Endodermal cell (in vitro differentiated cells): ENCODE results near the gene CHTF18. TPM values are rescaled to one million over a fixed set of nuclear protein-coding genes. Genes with fewer than 3 reads are reported as not detected.

ENCODE experiments used
- DNase-seq: peaks from one replicate; pipeline ENCODE4 v3.0.0-alpha.2; 2017
- H3K27ac ChIP-seq: 2 replicates; pipeline ENCODE4 v1.5.1; 2013; ENCODE audit warnings: mild to moderate bottlenecking, low read depth, low read length, moderate library complexity
- H3K27me3 ChIP-seq: 2 replicates; pipeline ENCODE4 v1.6.1; 2013; ENCODE audit warnings: mild to moderate bottlenecking, low read length, moderate library complexity; ENCODE audit not compliant: insufficient read depth, control insufficient read depth, poor library complexity, severe bottlenecking
- H3K36me3 ChIP-seq: 2 replicates; pipeline ENCODE4 v1.7.0; 2013; ENCODE audit warnings: mild to moderate bottlenecking, low read length, moderate library complexity; ENCODE audit not compliant: control insufficient read depth, insufficient read depth
- H3K4me1 ChIP-seq: one replicate; pipeline ENCODE4 v1.7.0; 2013; ENCODE audit warnings: low read length; ENCODE audit not compliant: control insufficient read depth, insufficient read depth
- H3K4me3 ChIP-seq: 2 replicates; pipeline ENCODE4 v1.5.1; 2013; ENCODE audit warnings: mild to moderate bottlenecking, low read length, moderate library complexity
- H3K9ac ChIP-seq: 2 replicates; pipeline ENCODE4 v1.6.1; 2013; ENCODE audit warnings: mild to moderate bottlenecking, low read length, moderate library complexity; ENCODE audit not compliant: poor library complexity, severe bottlenecking; ENCODE audit errors: extremely low read depth
- H3K9me3 ChIP-seq: 2 replicates; pipeline ENCODE4 v1.6.1; 2013; ENCODE audit warnings: mild to moderate bottlenecking, low read length, moderate library complexity; ENCODE audit not compliant: control insufficient read depth
- H3K27ac Mint-ChIP-seq: 2 replicates; pipeline ENCODE4 v1.8.0; 2020; ENCODE audit warnings: mixed read lengths
- H3K27me3 Mint-ChIP-seq: 2 replicates; pipeline ENCODE4 v1.8.0; 2021; ENCODE audit warnings: mild to moderate bottlenecking, mixed read lengths; ENCODE audit not compliant: insufficient read depth
- H3K36me3 Mint-ChIP-seq: 2 replicates; pipeline ENCODE4 v1.8.0; 2020; ENCODE audit warnings: low read depth, mixed read lengths
- H3K4me1 Mint-ChIP-seq: 2 replicates; pipeline ENCODE4 v1.8.0; 2020; ENCODE audit warnings: mixed read lengths
- H3K4me3 Mint-ChIP-seq: 2 replicates; pipeline ENCODE4 v1.8.0; 2020; ENCODE audit warnings: mild to moderate bottlenecking, moderate library complexity, mixed read lengths
- H3K9me3 Mint-ChIP-seq: 2 replicates; pipeline ENCODE4 v1.8.0; 2020; ENCODE audit warnings: mild to moderate bottlenecking, mixed read lengths
- CTCF ChIP-seq: fragments of 200-600 bp; sonication (generic); conservative IDR thresholded peaks from 2 replicates; pipeline ENCODE4 v1.5.0; 2021; ENCODE audit warnings: antibody characterized with exemption, mild to moderate bottlenecking
- WGBS, 2 experiments: methylation state at CpG; one replicate each; pipeline versions ENCODE4 v1.1.5 to v1.1.7; 2013; ENCODE audit warnings: missing lambda C conversion rate in 2 of 2, mixed read lengths in 1 of 2; ENCODE audit not compliant: insufficient coverage in 1 of 2, insufficient read length in 1 of 2; 5-methylcytosine and 5-hydroxymethylcytosine counted together
- total RNA-seq, 2 donors: library from RNA; stranded (reverse); fragmentation: NEBNext Ultra II Directional in 1 of 2; extraction: Animal tissue kit (Norgen Biotek cat#: 25700) in 1 of 2; gene quantifications; 2 replicates in 1 of 2; 3 replicates in 1 of 2; pipeline ENCODE4 v1.2.1, GENCODE V29; 2021

CHTF18 gene
- total RNA-seq, 2 donors from 2014 or later: 158 to 169 TPM

GRCh38 chr16:760065-760464, 28.4 kb upstream of the CHTF18 start:
- no peak for DNase-seq
- no peaks in the 10 kb centered on the region for H3K9me3 ChIP-seq
- no peaks in the 10 kb centered on the region for H3K4me1 ChIP-seq
- H3K36me3 ChIP-seq: no peaks in the 10 kb centered on the region
- no peak overlapping the region for H3K27ac ChIP-seq
- Mint-ChIP-seq H3K27me3 (peaks cover 8% of the 10 kb centered on the region), H3K9me3 (peaks cover 5% of the 10 kb centered on the region), H3K4me1 (no peaks in the 10 kb centered on the region), H3K27ac (no peak overlapping the region), H3K36me3 (no peaks in the 10 kb centered on the region), H3K4me3 (no peak overlapping the region)
- no peak for TF ChIP-seq CTCF
- H3K9ac ChIP-seq: no peak overlapping the region
- no peaks in the 10 kb centered on the region for H3K27me3 ChIP-seq
- WGBS, 2 experiments: 93% methylated on average over 11 to 15 of the region's 15 CpGs
- no peak overlapping the region for H3K4me3 ChIP-seq

GRCh38 chr16:760545-761343, 27.7 kb upstream of the CHTF18 start, which contains the start of gene MSLN:
TSS of gene MSLN (plus strand) at chr16:760734. CDS start at chr16:762681, 1,947 bp downstream.
- Histone ChIP-seq H3K4me1 (no peaks in the 10 kb centered on the region), H3K9ac (no peak within 1 kb of the TSS), H3K27ac (no peak within 1 kb of the TSS), H3K4me3 (no peak within 1 kb of the TSS), H3K36me3 (no peaks in the 10 kb centered on the region), H3K27me3 (no peaks in the 10 kb centered on the region), H3K9me3 (no peaks in the 10 kb centered on the region)
- H3K27me3 Mint-ChIP-seq: peaks cover 6% of the 10 kb centered on the region
- no peaks in the 10 kb centered on the region for H3K36me3 Mint-ChIP-seq
- peaks cover 5% of the 10 kb centered on the region for H3K9me3 Mint-ChIP-seq
- H3K4me1 Mint-ChIP-seq: no peaks in the 10 kb centered on the region
- DNase-seq: no peak
- H3K4me3 Mint-ChIP-seq: no peak within 1 kb of the TSS
- H3K27ac Mint-ChIP-seq: no peak within 1 kb of the TSS
- 89 to 91% methylated on average over 28 to 37 of the region's 37 CpGs for WGBS, 2 experiments
- no peak for TF ChIP-seq CTCF

- H3K36me3 Mint-ChIP-seq: no peaks in the 10 kb centered on the region
- no peak overlapping the region for H3K27ac ChIP-seq
- no peaks in the 10 kb centered on the region for H3K9me3 Mint-ChIP-seq
- H3K36me3 ChIP-seq: no peaks in the 10 kb centered on the region
- no peaks in the 10 kb centered on the region for H3K4me1 ChIP-seq
- no peaks in the 10 kb centered on the region for H3K9me3 ChIP-seq
- no peak overlapping the region for H3K27ac Mint-ChIP-seq
- no peak for TF ChIP-seq CTCF
- H3K9ac ChIP-seq: no peak overlapping the region
- no peak overlapping the region for H3K4me3 Mint-ChIP-seq
- DNase-seq: no peak
- no peaks in the 10 kb centered on the region for H3K27me3 ChIP-seq
- 90 to 92% methylated on average over 9 to 22 of the region's 22 CpGs for WGBS, 2 experiments
- no peak overlapping the region for H3K4me3 ChIP-seq
- no peaks in the 10 kb centered on the region for H3K27me3 Mint-ChIP-seq
- H3K4me1 Mint-ChIP-seq: no peaks in the 10 kb centered on the region
Measured at GRCh38 chr16:761625-762513, 26.6 kb upstream of the CHTF18 start.
